ENCODE measurements around the gene RPTOR. TPM values are rescaled to one million over a fixed set of nuclear protein-coding genes. Genes with fewer than 3 reads are reported as not detected.
A peak's percentile ranks its signal among the peaks of the same experiment; 100 is the strongest.

RPTOR gene
- total RNA-seq, 1 experiment from 2014 or later = 46.2 TPM

GRCh38 chr17:80965606-80966005 lies 421.0 kb downstream of the RPTOR start:
- DNase-seq (no peak), ATAC-seq (no peak)
- no TSS peak for BruUV-seq (replicated peaks)
- no peak for TF ChIP-seq CTCF (conservative IDR thresholded peaks at IDR 0.05; ENCODE audit: low read depth, low read length)
- TF ChIP-seq EZH2phosphoT487 (IDR thresholded peaks at IDR 0.05; ENCODE audit: borderline replicate concordance, low read length) = no peak
- TF ChIP-seq EZH2 (IDR thresholded peaks at IDR 0.05; ENCODE audit: low read length, unreplicated experiment) = no peak
- ChIA-PET POLR2A (ENCODE audit: unreplicated experiment) (no interaction called here), CTCF (no interaction called here)
- Histone ChIP-seq H3F3A (ENCODE audit: low read length, unreplicated experiment) (no peaks in the 10 kb centered on the region), H3K4me2 (ENCODE audit: low read length) (no peak overlapping the region), H3K9me2 (replicated peaks; ENCODE audit: low read length) (no peaks in the 10 kb centered on the region), H3K4me1 (ENCODE audit: insufficient read depth, low read length) (no peaks in the 10 kb centered on the region), H3K27me3 (ENCODE audit: low read length) (no peaks in the 10 kb centered on the region), H3K36me3 (ENCODE audit: low read depth, low read length) (no peaks in the 10 kb centered on the region), H4K20me1 (ENCODE audit: low read length) (no peaks in the 10 kb centered on the region), H3K9me3 (ENCODE audit: low read length) (no peaks in the 10 kb centered on the region), H2AFZ (ENCODE audit: low read length) (no peak overlapping the region), H3K4me3 (ENCODE audit: low read length) (no peak overlapping the region), H3K27ac (ENCODE audit: low read length) (no peak overlapping the region), H3K9ac (ENCODE audit: low read length) (no peak overlapping the region), H3K79me2 (ENCODE audit: low read length) (no peaks in the 10 kb centered on the region)
- intact Hi-C loops (cut with micrococcal nuclease) = no loop called here

GRCh38 chr17:80967404-80967872 lies 422.8 kb downstream of the RPTOR start:
- H3F3A ChIP-seq (ENCODE audit: low read length, unreplicated experiment) = no peaks in the 10 kb centered on the region
- TF ChIP-seq EZH2 (IDR thresholded peaks at IDR 0.05; ENCODE audit: low read length, unreplicated experiment) = no peak
- no peak for TF ChIP-seq EZH2phosphoT487 (IDR thresholded peaks at IDR 0.05; ENCODE audit: borderline replicate concordance, low read length)
- no peak for TF ChIP-seq CTCF (conservative IDR thresholded peaks at IDR 0.05; ENCODE audit: low read depth, low read length)

GRCh38 chr17:80968602-80969029 lies 424.0 kb downstream of the RPTOR start:
- Histone ChIP-seq H3K27me3 (ENCODE audit: low read length) (no peaks in the 10 kb centered on the region), H3K9me3 (ENCODE audit: low read length) (no peaks in the 10 kb centered on the region), H3K36me3 (ENCODE audit: low read depth, low read length) (no peaks in the 10 kb centered on the region), H3K79me2 (ENCODE audit: low read length) (no peaks in the 10 kb centered on the region), H4K20me1 (ENCODE audit: low read length) (no peaks in the 10 kb centered on the region), H3K4me2 (ENCODE audit: low read length) (no peak overlapping the region), H3K4me3 (ENCODE audit: low read length) (no peak overlapping the region), H3K9ac (ENCODE audit: low read length) (no peak overlapping the region), H3K4me1 (ENCODE audit: insufficient read depth, low read length) (no peaks in the 10 kb centered on the region), H3F3A (ENCODE audit: low read length, unreplicated experiment) (no peaks in the 10 kb centered on the region), H3K9me2 (replicated peaks; ENCODE audit: low read length) (no peaks in the 10 kb centered on the region), H2AFZ (ENCODE audit: low read length) (no peak overlapping the region), H3K27ac (ENCODE audit: low read length) (no peak overlapping the region)
- TSS peak; percentile 23 for BruUV-seq (replicated peaks)
- no peak for DNase-seq
- no peak; the same call in 1 of the 2 replicates for ATAC-seq
- POLR2A ChIA-PET (ENCODE audit: unreplicated experiment) = no interaction called here
- TF ChIP-seq CTCF (conservative IDR thresholded peaks at IDR 0.05; ENCODE audit: low read depth, low read length) (no peak), EZH2 (IDR thresholded peaks at IDR 0.05; ENCODE audit: low read length, unreplicated experiment) (no peak), EZH2phosphoT487 (IDR thresholded peaks at IDR 0.05; ENCODE audit: borderline replicate concordance, low read length) (no peak)
- intact Hi-C loops (cut with micrococcal nuclease) = no loop called here
- CTCF ChIA-PET = no interaction called here

More at GRCh38 chr17:80967404-80967872, 422.8 kb downstream of the RPTOR start:
- H3K79me2 ChIP-seq (ENCODE audit: low read length) = no peaks in the 10 kb centered on the region
- no peaks in the 10 kb centered on the region for H3K9me3 ChIP-seq (ENCODE audit: low read length)
- ChIA-PET CTCF (no interaction called here), POLR2A (ENCODE audit: unreplicated experiment) (no interaction called here)
- no peaks in the 10 kb centered on the region for H3K36me3 ChIP-seq (ENCODE audit: low read depth, low read length)
- no peak overlapping the region for H3K9ac ChIP-seq (ENCODE audit: low read length)
- H3K27ac ChIP-seq (ENCODE audit: low read length) = no peak overlapping the region
- no TSS peak for BruUV-seq (replicated peaks)
- no peaks in the 10 kb centered on the region for H4K20me1 ChIP-seq (ENCODE audit: low read length)
- intact Hi-C loops (cut with micrococcal nuclease) = no loop called here
- ATAC-seq (no peak; the same call in 1 of the 2 replicates), DNase-seq (no peak)
- no peaks in the 10 kb centered on the region for H3K9me2 ChIP-seq (replicated peaks; ENCODE audit: low read length)
- no peak overlapping the region for H3K4me3 ChIP-seq (ENCODE audit: low read length)
- no peak overlapping the region for H3K4me2 ChIP-seq (ENCODE audit: low read length)
- no peaks in the 10 kb centered on the region for H3K4me1 ChIP-seq (ENCODE audit: insufficient read depth, low read length)
- no peaks in the 10 kb centered on the region for H3K27me3 ChIP-seq (ENCODE audit: low read length)
- no peak overlapping the region for H2AFZ ChIP-seq (ENCODE audit: low read length)
